HepG2 (cell line): ENCODE data around the gene SLC16A5. TPM values are rescaled to one million over a fixed set of nuclear protein-coding genes. Genes with fewer than 3 reads are reported as not detected.

Experiments
- BRD4 ChIP-seq: sonication (generic); formaldehyde crosslinking; IDR thresholded peaks from 2 replicates; pipeline ENCODE4 v1.4.0; 2020; ENCODE audit warnings: missing genetic modification reagents
- HDAC1 ChIP-seq: sonication (generic); formaldehyde crosslinking; IDR thresholded peaks from 2 replicates; pipeline ENCODE4 v1.5.1; 2020; ENCODE audit warnings: mild to moderate bottlenecking, missing genetic modification reagents
- HNRNPLL ChIP-seq: fragments of 200-400 bp; formaldehyde crosslinking; IDR thresholded peaks from 2 replicates; pipeline ENCODE4 v1.6.1; 2017; ENCODE audit warnings: mild to moderate bottlenecking, low read depth, low read length; ENCODE audit not compliant: poor library complexity, severe bottlenecking
- MAZ ChIP-seq, 2 experiments: sonication (generic) in 1 of 2; formaldehyde crosslinking in 1 of 2; IDR thresholded peaks; 2 replicates each; pipeline versions ENCODE4 v1.5.0 to v1.6.1; 2012 to 2020; ENCODE audit warnings: low read depth in 2 of 2, mild to moderate bottlenecking in 2 of 2, borderline replicate concordance in 1 of 2, improper control_type of control experiment in 1 of 2, low read length in 1 of 2, missing genetic modification reagents in 1 of 2, moderate library complexity in 1 of 2
- MXD4 ChIP-seq: IDR thresholded peaks from 2 replicates; pipeline ENCODE4 v1.6.1; 2016; ENCODE audit warnings: mild to moderate bottlenecking, missing biosample characterization, missing genetic modification reagents
- NCOA2 ChIP-seq: sonication (generic); formaldehyde crosslinking; IDR thresholded peaks from 2 replicates; pipeline ENCODE4 v1.8.0; 2022; ENCODE audit warnings: inconsistent platforms
- SMARCE1 ChIP-seq: fragments of 450-650 bp; IDR thresholded peaks from 2 replicates; pipeline ENCODE4 v1.6.1; 2017; ENCODE audit warnings: borderline replicate concordance
- SOX6 ChIP-seq, 2 experiments: fragments of 450-650 bp in 1 of 2; sonication (generic) in 1 of 2; formaldehyde crosslinking in 1 of 2; IDR thresholded peaks; 2 replicates each; pipeline versions ENCODE4 v1.4.0 to v1.6.1; 2017 to 2020; ENCODE audit warnings: antibody characterized with exemption in 1 of 2, mild to moderate bottlenecking in 1 of 2, missing genetic modification reagents in 1 of 2
- UBTF ChIP-seq: sonication (generic); formaldehyde crosslinking; IDR thresholded peaks from 2 replicates; pipeline ENCODE4 v1.4.0; 2020; ENCODE audit warnings: mild to moderate bottlenecking, missing genetic modification reagents
- ZNF460 ChIP-seq: sonication (generic); formaldehyde crosslinking; IDR thresholded peaks from 2 replicates; pipeline ENCODE4 v1.5.1; 2020; ENCODE audit warnings: missing genetic modification reagents, mild to moderate bottlenecking, borderline replicate concordance
- ZNF547 ChIP-seq: sonication (generic); formaldehyde crosslinking; IDR thresholded peaks from 2 replicates; pipeline ENCODE4 v1.5.1; 2020; ENCODE audit warnings: mild to moderate bottlenecking, missing genetic modification reagents
- ZNF556 ChIP-seq: sonication (generic); formaldehyde crosslinking; IDR thresholded peaks from 2 replicates; pipeline ENCODE4 v1.4.0; 2020; ENCODE audit warnings: mild to moderate bottlenecking, missing genetic modification reagents, borderline replicate concordance
- ZNF564 ChIP-seq: sonication (generic); formaldehyde crosslinking; IDR thresholded peaks from 2 replicates; pipeline ENCODE4 v1.8.1; 2023; ENCODE audit warnings: mild to moderate bottlenecking, missing genetic modification reagents
- ZNF574 ChIP-seq: sonication (generic); formaldehyde crosslinking; IDR thresholded peaks from 2 replicates; pipeline ENCODE4 v1.4.0; 2020; ENCODE audit warnings: missing genetic modification reagents
- ZNF580 ChIP-seq: IDR thresholded peaks from 2 replicates; pipeline ENCODE4 v1.6.1; 2016; ENCODE audit warnings: low read depth, borderline replicate concordance
- ZNF768 ChIP-seq: sonication (generic); formaldehyde crosslinking; IDR thresholded peaks from 2 replicates; pipeline ENCODE4 v1.4.0; 2020; ENCODE audit warnings: missing genetic modification reagents
- polyA plus RNA-seq, 8 experiments: library from polyadenylated mRNA; depleted of rRNA in 3 of 8; stranded (reverse) in 7 of 8; unstranded in 1 of 8; fragments of >200 nt; fragmentation: Illumina TruSeq in 4 of 8; extraction: Trizol in 4 of 8; gene quantifications; 2 replicates each; pipeline versions ENCODE4 v1.2.1 to v1.2.3, GENCODE V29; 2011 to 2016; ENCODE audit warnings: low read depth in 4 of 8, missing spikeins in 1 of 8, mixed read lengths in 1 of 8; ENCODE audit not compliant: insufficient read depth in 1 of 8
- total RNA-seq, 5 experiments: library from RNA; depleted of rRNA; stranded (reverse); fragments of >200 nt; fragmentation: Illumina TruSeq; extraction: Trizol; gene quantifications; 2 replicates each; pipeline ENCODE4 v1.2.3, GENCODE V29; 2016; ENCODE audit warnings: low read depth in 1 of 5
- TF ChIP-seq, protein P1 (sequence below): sonication (generic); formaldehyde crosslinking; IDR thresholded peaks from 2 replicates; pipeline ENCODE4 v1.4.0; 2020; ENCODE audit warnings: missing genetic modification reagents, borderline replicate concordance
- TF ChIP-seq, protein P2 (sequence below): sonication (generic); formaldehyde crosslinking; IDR thresholded peaks from 2 replicates; pipeline ENCODE4 v1.9.0; 2022; ENCODE audit warnings: missing genetic modification reagents, mild to moderate bottlenecking, borderline replicate concordance
- TF ChIP-seq, protein P3 (sequence below), 2 experiments: fragments of 450-650 bp in 1 of 2; sonication (generic) in 1 of 2; formaldehyde crosslinking; IDR thresholded peaks; 2 replicates each; pipeline versions ENCODE4 v1.5.0 to v1.8.0; 2020 to 2022; ENCODE audit warnings: mild to moderate bottlenecking in 1 of 2, missing genetic modification reagents in 1 of 2

Gene SLC16A5
- total and polyA plus RNA-seq, 2 of the 13 experiments (the other 11 are each of a cell fraction or from before 2014, with no cell fraction given), result 0.69 to 5.6 TPM

DNA sequence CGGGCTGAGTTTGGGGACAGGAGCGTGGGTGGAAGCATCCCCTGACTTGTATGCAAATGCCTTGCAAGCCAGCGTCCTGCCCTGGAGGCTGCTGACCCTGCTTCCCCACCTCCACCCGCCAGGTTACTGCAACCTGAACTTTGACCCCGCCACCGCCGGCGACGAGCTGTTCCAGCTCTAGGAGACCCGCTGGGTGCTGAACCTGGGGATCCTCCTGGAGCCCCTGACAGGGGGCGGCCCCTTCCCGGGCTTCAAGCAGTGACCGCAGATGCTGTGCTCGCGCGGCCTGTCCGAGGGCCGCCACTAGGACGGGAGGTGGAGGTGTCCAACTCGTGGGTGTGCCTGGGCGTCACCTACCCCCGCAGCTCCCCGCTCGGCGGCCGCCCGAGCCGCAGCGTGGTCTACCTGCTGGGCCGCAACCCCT lies 10.7 kb upstream of the SLC16A5 start (continued):
- TF ChIP-seq, protein P1, sequence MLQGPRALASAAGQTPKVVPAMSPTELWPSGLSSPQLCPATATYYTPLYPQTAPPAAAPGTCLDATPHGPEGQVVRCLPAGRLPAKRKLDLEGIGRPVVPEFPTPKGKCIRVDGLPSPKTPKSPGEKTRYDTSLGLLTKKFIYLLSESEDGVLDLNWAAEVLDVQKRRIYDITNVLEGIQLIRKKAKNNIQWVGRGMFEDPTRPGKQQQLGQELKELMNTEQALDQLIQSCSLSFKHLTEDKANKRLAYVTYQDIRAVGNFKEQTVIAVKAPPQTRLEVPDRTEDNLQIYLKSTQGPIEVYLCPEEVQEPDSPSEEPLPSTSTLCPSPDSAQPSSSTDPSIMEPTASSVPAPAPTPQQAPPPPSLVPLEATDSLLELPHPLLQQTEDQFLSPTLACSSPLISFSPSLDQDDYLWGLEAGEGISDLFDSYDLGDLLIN (CRISPR knock-in tag), result peak; percentile 33; the same call in 1 of the 2 replicates
- TF ChIP-seq MAZ (IDR thresholded peaks at IDR 0.05; ENCODE audit: borderline replicate concordance, low read depth, low read length), result no peak
- TF ChIP-seq MAZ (CRISPR knock-in tag; IDR thresholded peaks at IDR 0.05; ENCODE audit: low read depth), result peak; percentile 64; the same call in 1 of the 2 replicates
- TF ChIP-seq, protein P2, sequence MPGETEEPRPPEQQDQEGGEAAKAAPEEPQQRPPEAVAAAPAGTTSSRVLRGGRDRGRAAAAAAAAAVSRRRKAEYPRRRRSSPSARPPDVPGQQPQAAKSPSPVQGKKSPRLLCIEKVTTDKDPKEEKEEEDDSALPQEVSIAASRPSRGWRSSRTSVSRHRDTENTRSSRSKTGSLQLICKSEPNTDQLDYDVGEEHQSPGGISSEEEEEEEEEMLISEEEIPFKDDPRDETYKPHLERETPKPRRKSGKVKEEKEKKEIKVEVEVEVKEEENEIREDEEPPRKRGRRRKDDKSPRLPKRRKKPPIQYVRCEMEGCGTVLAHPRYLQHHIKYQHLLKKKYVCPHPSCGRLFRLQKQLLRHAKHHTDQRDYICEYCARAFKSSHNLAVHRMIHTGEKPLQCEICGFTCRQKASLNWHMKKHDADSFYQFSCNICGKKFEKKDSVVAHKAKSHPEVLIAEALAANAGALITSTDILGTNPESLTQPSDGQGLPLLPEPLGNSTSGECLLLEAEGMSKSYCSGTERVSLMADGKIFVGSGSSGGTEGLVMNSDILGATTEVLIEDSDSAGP (CRISPR knock-in tag), result 0 out of 2 replicates have a peak, but pooled peaks have one; percentile 50
- 0 out of 2 replicates have a peak, but pooled peaks have one; percentile 20 for TF ChIP-seq UBTF (CRISPR knock-in tag)
- TF ChIP-seq NCOA2 (CRISPR knock-in tag), result peak; percentile 67
- TF ChIP-seq ZNF460, result 0 out of 2 replicates have a peak, but pooled peaks have one; percentile 10
- peak; percentile 33 for TF ChIP-seq HNRNPLL
- peak; percentile 87 for TF ChIP-seq HDAC1 (CRISPR knock-in tag)
- TF ChIP-seq ZNF547 (CRISPR knock-in tag), result peak; percentile 35; the same call in 1 of the 2 replicates
- TF ChIP-seq ZNF768 (CRISPR knock-in tag), result no peak
- no peak for TF ChIP-seq SMARCE1
- TF ChIP-seq SOX6 (IDR thresholded peaks at IDR 0.05), result no peak
- TF ChIP-seq SOX6 (CRISPR knock-in tag; IDR thresholded peaks at IDR 0.05), result peak; percentile 64
- TF ChIP-seq ZNF580 (CRISPR knock-in tag), result peak; percentile 67; the same call in 1 of the 2 replicates
- TF ChIP-seq BRD4, result peak; percentile 16; the same call in 1 of the 2 replicates
- peak; percentile 69; the same call in 1 of the 2 replicates for TF ChIP-seq ZNF564 (CRISPR knock-in tag)
- TF ChIP-seq, protein P3, sequence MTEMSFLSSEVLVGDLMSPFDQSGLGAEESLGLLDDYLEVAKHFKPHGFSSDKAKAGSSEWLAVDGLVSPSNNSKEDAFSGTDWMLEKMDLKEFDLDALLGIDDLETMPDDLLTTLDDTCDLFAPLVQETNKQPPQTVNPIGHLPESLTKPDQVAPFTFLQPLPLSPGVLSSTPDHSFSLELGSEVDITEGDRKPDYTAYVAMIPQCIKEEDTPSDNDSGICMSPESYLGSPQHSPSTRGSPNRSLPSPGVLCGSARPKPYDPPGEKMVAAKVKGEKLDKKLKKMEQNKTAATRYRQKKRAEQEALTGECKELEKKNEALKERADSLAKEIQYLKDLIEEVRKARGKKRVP (CRISPR knock-in tag; IDR thresholded peaks at IDR 0.05), result 0 out of 4 replicates have a peak, but pooled peaks of 1 of the 2 experiments have one; percentile 23
- peak; percentile 31; the same call in 1 of the 2 replicates for TF ChIP-seq ZNF574 (CRISPR knock-in tag)
- TF ChIP-seq ZNF556, result 0 out of 2 replicates have a peak, but pooled peaks have one; percentile 56
- peak; percentile 52 for TF ChIP-seq MXD4
